ENCODE data around the gene TSPAN1.

Gene TSPAN1

DNA sequence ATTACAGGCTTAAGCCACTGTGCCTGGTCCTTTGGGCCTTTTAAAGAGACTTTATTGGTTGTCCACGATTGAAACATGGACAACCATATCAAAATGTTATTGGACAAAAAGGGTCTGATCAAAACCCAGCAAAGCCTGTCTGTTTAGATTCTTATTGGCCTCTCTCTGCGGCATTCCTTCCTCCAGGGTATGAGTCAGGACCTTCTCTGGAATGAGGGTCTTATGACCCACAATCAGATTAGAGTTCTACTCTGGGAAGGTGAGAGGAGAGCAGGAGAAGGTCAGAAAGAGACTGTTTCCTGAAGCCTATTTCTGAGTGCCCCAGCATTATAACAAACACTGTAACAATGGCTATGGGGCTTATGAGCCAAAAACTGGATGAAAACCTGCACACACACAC is 36.2 kb downstream of the TSPAN1 start:
- TF ChIP-seq SIN3A (IDR thresholded peaks at IDR 0.05; ENCODE audit: borderline replicate concordance, insufficient read depth, low read length) (no peak), POLR2AphosphoS5 (IDR thresholded peaks at IDR 0.05; ENCODE audit: low read depth, low read length) (no peak), TAF1 (IDR thresholded peaks at IDR 0.05; ENCODE audit: borderline replicate concordance, insufficient read depth, low read length) (no peak), FOXP2 (optimal IDR thresholded peaks at IDR 0.05; ENCODE audit: borderline replicate concordance, extremely low read depth, extremely low read length, insufficient read depth) (no peak)
- TF ChIP-seq, protein P1, sequence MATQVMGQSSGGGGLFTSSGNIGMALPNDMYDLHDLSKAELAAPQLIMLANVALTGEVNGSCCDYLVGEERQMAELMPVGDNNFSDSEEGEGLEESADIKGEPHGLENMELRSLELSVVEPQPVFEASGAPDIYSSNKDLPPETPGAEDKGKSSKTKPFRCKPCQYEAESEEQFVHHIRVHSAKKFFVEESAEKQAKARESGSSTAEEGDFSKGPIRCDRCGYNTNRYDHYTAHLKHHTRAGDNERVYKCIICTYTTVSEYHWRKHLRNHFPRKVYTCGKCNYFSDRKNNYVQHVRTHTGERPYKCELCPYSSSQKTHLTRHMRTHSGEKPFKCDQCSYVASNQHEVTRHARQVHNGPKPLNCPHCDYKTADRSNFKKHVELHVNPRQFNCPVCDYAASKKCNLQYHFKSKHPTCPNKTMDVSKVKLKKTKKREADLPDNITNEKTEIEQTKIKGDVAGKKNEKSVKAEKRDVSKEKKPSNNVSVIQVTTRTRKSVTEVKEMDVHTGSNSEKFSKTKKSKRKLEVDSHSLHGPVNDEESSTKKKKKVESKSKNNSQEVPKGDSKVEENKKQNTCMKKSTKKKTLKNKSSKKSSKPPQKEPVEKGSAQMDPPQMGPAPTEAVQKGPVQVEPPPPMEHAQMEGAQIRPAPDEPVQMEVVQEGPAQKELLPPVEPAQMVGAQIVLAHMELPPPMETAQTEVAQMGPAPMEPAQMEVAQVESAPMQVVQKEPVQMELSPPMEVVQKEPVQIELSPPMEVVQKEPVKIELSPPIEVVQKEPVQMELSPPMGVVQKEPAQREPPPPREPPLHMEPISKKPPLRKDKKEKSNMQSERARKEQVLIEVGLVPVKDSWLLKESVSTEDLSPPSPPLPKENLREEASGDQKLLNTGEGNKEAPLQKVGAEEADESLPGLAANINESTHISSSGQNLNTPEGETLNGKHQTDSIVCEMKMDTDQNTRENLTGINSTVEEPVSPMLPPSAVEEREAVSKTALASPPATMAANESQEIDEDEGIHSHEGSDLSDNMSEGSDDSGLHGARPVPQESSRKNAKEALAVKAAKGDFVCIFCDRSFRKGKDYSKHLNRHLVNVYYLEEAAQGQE (IDR thresholded peaks at IDR 0.05; ENCODE audit: insufficient read depth in 1 of 2, low read depth in 2 of 2, low read length in 2 of 2) = no peak

DNA sequence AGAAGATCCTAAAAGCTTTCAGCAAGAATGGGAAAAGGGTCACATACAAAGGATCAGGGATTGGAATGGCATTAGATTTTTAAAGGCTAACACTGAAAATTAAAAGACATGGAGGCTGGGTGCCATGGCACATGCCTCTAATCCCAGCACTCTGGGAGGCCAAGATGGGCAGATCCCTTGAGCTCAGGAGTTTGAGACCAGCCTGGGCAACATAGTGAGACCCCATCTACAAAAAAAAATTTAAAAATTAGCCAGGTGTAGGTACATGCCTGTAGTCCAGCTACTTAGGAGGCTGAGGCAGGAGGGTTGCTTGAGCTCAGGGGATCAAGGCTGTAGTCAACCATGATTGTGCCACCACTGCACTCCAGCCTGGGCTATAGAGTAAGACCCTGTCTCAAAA is 40.6 kb downstream of the TSPAN1 start:
- TF ChIP-seq FOXP2 (optimal IDR thresholded peaks at IDR 0.05; ENCODE audit: borderline replicate concordance, extremely low read depth, extremely low read length, insufficient read depth) (no peak), POLR2AphosphoS5 (IDR thresholded peaks at IDR 0.05; ENCODE audit: low read depth, low read length) (no peak), SIN3A (IDR thresholded peaks at IDR 0.05; ENCODE audit: borderline replicate concordance, insufficient read depth, low read length) (no peak), TAF1 (IDR thresholded peaks at IDR 0.05; ENCODE audit: borderline replicate concordance, insufficient read depth, low read length) (no peak)
- TF ChIP-seq, protein P1 (IDR thresholded peaks at IDR 0.05; ENCODE audit: insufficient read depth in 1 of 2, low read depth in 2 of 2, low read length in 2 of 2) = no peak

DNA sequence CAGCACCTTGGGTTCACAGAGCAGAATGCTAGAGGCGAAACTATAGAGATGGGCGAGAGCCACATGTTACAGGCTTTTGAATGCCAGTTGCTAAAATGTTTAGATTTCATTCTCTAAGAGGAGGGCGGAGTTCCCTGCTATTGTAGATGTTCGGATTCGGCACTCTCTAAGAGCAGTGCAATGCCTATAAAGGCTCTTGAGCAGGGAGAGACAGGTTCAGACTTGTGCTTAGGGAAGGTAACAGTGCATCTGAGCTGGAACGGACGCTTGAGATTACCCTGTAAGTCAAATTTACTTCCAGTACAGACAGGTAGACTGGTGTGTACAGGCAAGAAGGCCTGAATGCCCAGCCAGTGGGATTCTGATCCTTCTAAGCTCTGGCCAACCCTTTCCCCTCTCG is 43.6 kb downstream of the TSPAN1 start:
- TF ChIP-seq FOXP2 (optimal IDR thresholded peaks at IDR 0.05; ENCODE audit: borderline replicate concordance, extremely low read depth, extremely low read length, insufficient read depth) (no peak), SIN3A (IDR thresholded peaks at IDR 0.05; ENCODE audit: borderline replicate concordance, insufficient read depth, low read length) (no peak), TAF1 (IDR thresholded peaks at IDR 0.05; ENCODE audit: borderline replicate concordance, insufficient read depth, low read length) (no peak), POLR2AphosphoS5 (IDR thresholded peaks at IDR 0.05; ENCODE audit: low read depth, low read length) (no peak)
- TF ChIP-seq, protein P1 (IDR thresholded peaks at IDR 0.05; ENCODE audit: insufficient read depth in 1 of 2, low read depth in 2 of 2, low read length in 2 of 2) = no peak

DNA sequence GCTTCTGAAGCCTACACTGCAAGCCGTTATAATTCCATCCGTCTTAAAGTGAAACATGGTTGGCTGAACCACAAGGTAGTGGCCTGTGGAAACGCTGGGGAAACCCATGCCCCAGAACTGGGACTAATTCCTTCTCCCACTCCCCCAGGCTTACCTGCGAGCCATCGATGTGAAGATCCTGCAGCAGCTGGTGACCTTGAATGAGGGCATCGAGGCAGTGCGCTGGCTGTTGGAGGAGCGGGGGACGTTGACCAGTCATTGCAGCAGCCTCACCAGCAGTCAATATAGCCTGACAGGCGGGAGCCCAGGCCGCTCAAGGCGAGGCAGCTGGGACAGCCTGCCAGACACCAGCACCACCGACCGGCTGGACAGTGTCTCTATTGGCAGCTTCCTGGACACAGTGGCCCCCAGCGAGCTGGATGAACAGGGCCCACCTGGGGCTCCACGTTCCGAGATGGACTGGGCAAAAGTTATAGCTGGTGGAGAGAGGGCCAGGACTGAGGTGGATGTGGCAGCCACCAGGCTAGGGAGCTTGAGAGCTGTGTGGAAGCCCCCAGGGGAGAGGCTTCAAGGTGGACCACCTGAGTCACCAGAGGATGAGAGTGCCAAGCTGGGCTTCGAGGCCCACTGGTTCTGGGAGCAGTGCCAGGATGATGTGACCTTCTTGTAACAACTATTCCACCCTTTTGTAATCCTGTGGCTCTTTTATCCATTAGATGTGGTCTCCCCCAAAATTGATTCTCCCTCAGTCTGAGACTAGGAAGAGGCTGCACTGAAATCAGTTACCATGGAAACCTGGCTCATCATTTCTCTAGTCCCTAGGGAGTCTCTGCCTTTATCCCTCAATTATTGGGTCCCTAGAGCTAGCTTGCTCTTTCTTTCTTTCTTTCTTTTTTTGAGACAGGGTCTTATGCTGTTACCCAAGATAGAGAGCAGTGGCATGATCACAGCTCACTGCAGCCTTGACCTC is 44.9 kb downstream of the TSPAN1 start:
- no peak for TF ChIP-seq POLR2AphosphoS5 (IDR thresholded peaks at IDR 0.05; ENCODE audit: low read depth, low read length)

DNA sequence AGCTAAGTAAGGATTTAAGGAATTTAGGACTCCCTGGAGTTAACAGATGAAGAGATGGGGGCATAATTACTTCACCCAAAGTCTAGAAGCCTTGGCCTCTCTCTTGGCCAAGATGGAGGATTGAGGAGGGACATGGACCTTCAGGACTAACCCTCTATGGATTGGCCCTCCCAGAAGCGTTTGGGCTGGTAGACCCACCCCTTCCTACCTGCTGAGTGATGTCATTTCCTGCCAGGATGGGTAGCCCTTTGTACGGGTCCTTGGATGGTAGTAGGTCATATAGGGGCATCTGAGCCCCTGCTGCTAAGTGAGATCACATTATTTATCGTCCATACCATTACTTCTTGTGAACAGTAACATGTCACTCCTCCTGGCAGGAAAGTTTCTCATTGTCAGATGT is 45.9 kb downstream of the TSPAN1 start:
- no peak for TF ChIP-seq POLR2AphosphoS5 (IDR thresholded peaks at IDR 0.05; ENCODE audit: low read depth, low read length)
- TF ChIP-seq SIN3A (IDR thresholded peaks at IDR 0.05; ENCODE audit: borderline replicate concordance, insufficient read depth, low read length) = no peak
- TF ChIP-seq FOXP2 (optimal IDR thresholded peaks at IDR 0.05; ENCODE audit: borderline replicate concordance, extremely low read depth, extremely low read length, insufficient read depth) = no peak
- no peak for TF ChIP-seq TAF1 (IDR thresholded peaks at IDR 0.05; ENCODE audit: borderline replicate concordance, insufficient read depth, low read length)
- TF ChIP-seq, protein P1 (IDR thresholded peaks at IDR 0.05; ENCODE audit: insufficient read depth in 1 of 2, low read depth in 2 of 2, low read length in 2 of 2) = no peak
